ENCODE results near the gene KLHL3. TPM values are rescaled to one million over a fixed set of nuclear protein-coding genes. Genes with fewer than 3 reads are reported as not detected.

The KLHL3 gene
- total RNA-seq, 1 experiment from 2014 or later, result 2.9 TPM

- Histone ChIP-seq H3K79me2 (ENCODE audit: low read length) (no peaks in the 10 kb centered on the region), H3K9ac (ENCODE audit: low read length) (no peak overlapping the region), H3K27ac (ENCODE audit: low read length) (no peak overlapping the region), H3K9me2 (replicated peaks; ENCODE audit: low read length) (no peaks in the 10 kb centered on the region), H3K4me2 (ENCODE audit: low read length) (no peak overlapping the region), H3K36me3 (ENCODE audit: low read depth, low read length) (no peaks in the 10 kb centered on the region), H3K4me1 (ENCODE audit: insufficient read depth, low read length) (no peaks in the 10 kb centered on the region), H3K27me3 (ENCODE audit: low read length) (no peaks in the 10 kb centered on the region), H3K9me3 (ENCODE audit: low read length) (no peaks in the 10 kb centered on the region), H2AFZ (ENCODE audit: low read length) (no peak overlapping the region), H4K20me1 (ENCODE audit: low read length) (no peaks in the 10 kb centered on the region), H3K4me3 (ENCODE audit: low read length) (no peak overlapping the region), H3F3A (ENCODE audit: low read length, unreplicated experiment) (no peaks in the 10 kb centered on the region)
- DNase-seq (no peak), ATAC-seq (no peak)
- ChIA-PET CTCF (no interaction called here), POLR2A (ENCODE audit: unreplicated experiment) (no interaction called here)
- TF ChIP-seq EZH2 (IDR thresholded peaks at IDR 0.05; ENCODE audit: low read length, unreplicated experiment) (no peak), EZH2phosphoT487 (IDR thresholded peaks at IDR 0.05; ENCODE audit: borderline replicate concordance, low read length) (no peak), CTCF (conservative IDR thresholded peaks at IDR 0.05; ENCODE audit: low read depth, low read length) (no peak)
- BruUV-seq (replicated peaks), result no TSS peak
- intact Hi-C loops (cut with micrococcal nuclease), result no loop called here
Measured at GRCh38 chr5:137681191-137681590, 54.7 kb downstream of the KLHL3 start.

- Histone ChIP-seq H4K20me1 (ENCODE audit: low read length) (no peaks in the 10 kb centered on the region), H3K27me3 (ENCODE audit: low read length) (no peaks in the 10 kb centered on the region), H3K4me2 (ENCODE audit: low read length) (no peak overlapping the region), H3K9me2 (replicated peaks; ENCODE audit: low read length) (no peaks in the 10 kb centered on the region), H3F3A (ENCODE audit: low read length, unreplicated experiment) (no peaks in the 10 kb centered on the region), H3K27ac (ENCODE audit: low read length) (no peak overlapping the region), H2AFZ (ENCODE audit: low read length) (no peak overlapping the region), H3K36me3 (ENCODE audit: low read depth, low read length) (no peaks in the 10 kb centered on the region), H3K9ac (ENCODE audit: low read length) (no peak overlapping the region), H3K79me2 (ENCODE audit: low read length) (no peaks in the 10 kb centered on the region), H3K4me1 (ENCODE audit: insufficient read depth, low read length) (no peaks in the 10 kb centered on the region), H3K9me3 (ENCODE audit: low read length) (no peaks in the 10 kb centered on the region), H3K4me3 (ENCODE audit: low read length) (no peak overlapping the region)
- intact Hi-C loops (cut with micrococcal nuclease), result no loop called here
- BruUV-seq (replicated peaks), result no TSS peak
- no peak for DNase-seq
- TF ChIP-seq EZH2phosphoT487 (IDR thresholded peaks at IDR 0.05; ENCODE audit: borderline replicate concordance, low read length) (no peak), EZH2 (IDR thresholded peaks at IDR 0.05; ENCODE audit: low read length, unreplicated experiment) (no peak), CTCF (conservative IDR thresholded peaks at IDR 0.05; ENCODE audit: low read depth, low read length) (no peak)
- ATAC-seq, result no peak
- CTCF ChIA-PET, result no interaction called here
- POLR2A ChIA-PET (ENCODE audit: unreplicated experiment), result no interaction called here
Measured at GRCh38 chr5:137679910-137680309, 56.0 kb downstream of the KLHL3 start.

GRCh38 chr5:137679195-137679594 lies 56.7 kb downstream of the KLHL3 start:
- BruUV-seq (replicated peaks), result no TSS peak
- CTCF ChIA-PET, result no interaction called here
- H3K9me2 ChIP-seq (replicated peaks; ENCODE audit: low read length), result no peaks in the 10 kb centered on the region

More at GRCh38 chr5:137679195-137679594, 56.7 kb downstream of the KLHL3 start:
- Histone ChIP-seq H3K79me2 (ENCODE audit: low read length) (no peaks in the 10 kb centered on the region), H3K27ac (ENCODE audit: low read length) (no peak overlapping the region), H3K9ac (ENCODE audit: low read length) (no peak overlapping the region), H3K4me3 (ENCODE audit: low read length) (no peak overlapping the region), H3F3A (ENCODE audit: low read length, unreplicated experiment) (no peaks in the 10 kb centered on the region), H3K27me3 (ENCODE audit: low read length) (no peaks in the 10 kb centered on the region), H3K4me2 (ENCODE audit: low read length) (no peak overlapping the region), H3K36me3 (ENCODE audit: low read depth, low read length) (no peaks in the 10 kb centered on the region), H3K9me3 (ENCODE audit: low read length) (no peaks in the 10 kb centered on the region), H3K4me1 (ENCODE audit: insufficient read depth, low read length) (no peaks in the 10 kb centered on the region), H4K20me1 (ENCODE audit: low read length) (no peaks in the 10 kb centered on the region), H2AFZ (ENCODE audit: low read length) (no peak overlapping the region)
- POLR2A ChIA-PET (ENCODE audit: unreplicated experiment), result no interaction called here
- intact Hi-C loops (cut with micrococcal nuclease), result no loop called here
- DNase-seq (no peak), ATAC-seq (no peak)
- TF ChIP-seq EZH2 (IDR thresholded peaks at IDR 0.05; ENCODE audit: low read length, unreplicated experiment), result no peak
- TF ChIP-seq CTCF (conservative IDR thresholded peaks at IDR 0.05; ENCODE audit: low read depth, low read length), result no peak
- no peak for TF ChIP-seq EZH2phosphoT487 (IDR thresholded peaks at IDR 0.05; ENCODE audit: borderline replicate concordance, low read length)

Data from PC-3 (cell line).